K562 (cell line): ENCODE results near the gene MPL.

Experiments used
- ELF1 ChIP-seq: fragments of 200-800 bp; sonication (Bioruptor generic); IDR thresholded peaks from 2 replicates; pipeline ENCODE4 v1.6.1; 2016; ENCODE audit warnings: missing genetic modification characterization, missing compliant biosample characterization
- ELF4 ChIP-seq: fragments of 450-650 bp; formaldehyde crosslinking; IDR thresholded peaks from 2 replicates; pipeline ENCODE4 v1.4.0; 2022; ENCODE audit warnings: missing genetic modification characterization
- FIP1L1 ChIP-seq: fragments of 200-400 bp; formaldehyde crosslinking; IDR thresholded peaks from 2 replicates; pipeline ENCODE4 v1.6.1; 2018; ENCODE audit warnings: mild to moderate bottlenecking, low read depth, low read length; ENCODE audit not compliant: poor library complexity, severe bottlenecking
- FOSL1 ChIP-seq: fragments of 200-800 bp; sonication (Bioruptor generic); conservative IDR thresholded peaks from 2 replicates; pipeline ENCODE4 v1.6.1; 2016; ENCODE audit warnings: missing genetic modification characterization, missing compliant biosample characterization
- NFIC ChIP-seq: fragments of 450-650 bp; IDR thresholded peaks from 2 replicates; pipeline ENCODE4 v1.6.1; 2017; ENCODE audit warnings: mild to moderate bottlenecking, inconsistent platforms
- POLR2A ChIP-seq: fragments of 450-650 bp; conservative IDR thresholded peaks from 2 replicates; pipeline ENCODE4 v1.6.1; 2016
- SNIP1 ChIP-seq: fragments of 450-650 bp; IDR thresholded peaks from 2 replicates; pipeline ENCODE4 v1.7.1; 2017; ENCODE audit warnings: low read depth, mild to moderate bottlenecking
- TEAD1 ChIP-seq, 2 experiments: fragments of 450-650 bp in 1 of 2; sonication (generic) in 1 of 2; formaldehyde crosslinking; IDR thresholded peaks; 2 replicates each; pipeline versions ENCODE4 v1.4.0 to v1.8.0; 2020 to 2022; ENCODE audit warnings: mild to moderate bottlenecking in 2 of 2, missing genetic modification reagents in 1 of 2
- TF ChIP-seq, protein P1 (sequence below): sonication (generic); formaldehyde crosslinking; IDR thresholded peaks from 2 replicates; pipeline ENCODE4 v1.8.0; 2022; ENCODE audit warnings: mild to moderate bottlenecking, missing genetic modification reagents, borderline replicate concordance
- TF ChIP-seq, protein P2 (sequence below), 3 experiments: fragments of 200-800 bp in 1 of 3; sonication (Bioruptor generic) in 1 of 3; sonication (generic) in 1 of 3; formaldehyde crosslinking in 1 of 3; IDR thresholded peaks; 2 replicates each; pipeline versions ENCODE4 v1.6.1 to v1.8.0; 2016 to 2022; ENCODE audit warnings: mild to moderate bottlenecking in 2 of 3, missing compliant biosample characterization in 2 of 3, missing genetic modification characterization in 2 of 3, missing genetic modification reagents in 1 of 3
- TF ChIP-seq, protein P3 (sequence below): sonication (generic); formaldehyde crosslinking; IDR thresholded peaks from 2 replicates; pipeline ENCODE4 v1.8.0; 2023; ENCODE audit warnings: missing genetic modification reagents, mild to moderate bottlenecking, borderline replicate concordance
- TF ChIP-seq, protein P4 (sequence below): fragments of 450-650 bp; IDR thresholded peaks from 2 replicates; pipeline ENCODE4 v1.6.1; 2016; ENCODE audit warnings: low read depth

DNA sequence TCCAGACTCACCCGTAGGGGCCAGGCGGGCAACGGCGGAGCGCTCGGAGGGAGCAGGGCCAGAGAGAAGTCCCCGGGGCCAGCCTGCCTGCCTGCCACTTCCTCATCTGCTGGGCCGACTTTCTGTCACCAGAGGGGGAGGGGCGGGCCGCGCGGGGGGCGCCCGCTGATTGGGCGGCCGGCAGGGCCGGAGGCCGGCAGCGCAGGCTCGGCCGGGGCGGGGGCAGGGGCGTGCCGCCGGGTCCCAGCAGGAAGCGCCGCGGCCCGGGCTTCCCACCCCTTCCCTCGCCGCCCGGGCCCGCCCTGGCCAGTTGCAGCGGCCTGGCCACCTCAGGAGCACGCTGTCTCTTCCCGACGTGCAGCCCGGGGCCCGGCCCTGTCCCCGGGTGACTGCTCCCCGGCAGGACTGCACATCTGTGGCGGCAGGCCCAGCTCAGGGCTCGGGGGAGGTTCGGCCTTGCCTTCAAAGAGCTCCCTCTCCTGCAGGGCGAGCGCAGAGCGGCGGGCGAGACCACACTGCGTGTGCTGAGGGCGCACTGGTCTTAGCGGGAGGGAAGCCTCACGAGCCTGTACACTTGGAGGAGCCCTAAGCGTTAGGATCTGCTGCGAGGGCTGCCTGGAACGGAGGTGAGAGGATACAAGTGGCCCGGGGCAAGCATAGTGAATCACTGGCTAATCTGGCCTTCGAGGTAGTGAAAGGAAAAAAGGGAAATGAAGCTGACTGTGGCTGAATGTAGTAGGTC, 30.5 kb downstream of the MPL start, which contains the start of gene ELOVL1:
- TF ChIP-seq, protein P1, sequence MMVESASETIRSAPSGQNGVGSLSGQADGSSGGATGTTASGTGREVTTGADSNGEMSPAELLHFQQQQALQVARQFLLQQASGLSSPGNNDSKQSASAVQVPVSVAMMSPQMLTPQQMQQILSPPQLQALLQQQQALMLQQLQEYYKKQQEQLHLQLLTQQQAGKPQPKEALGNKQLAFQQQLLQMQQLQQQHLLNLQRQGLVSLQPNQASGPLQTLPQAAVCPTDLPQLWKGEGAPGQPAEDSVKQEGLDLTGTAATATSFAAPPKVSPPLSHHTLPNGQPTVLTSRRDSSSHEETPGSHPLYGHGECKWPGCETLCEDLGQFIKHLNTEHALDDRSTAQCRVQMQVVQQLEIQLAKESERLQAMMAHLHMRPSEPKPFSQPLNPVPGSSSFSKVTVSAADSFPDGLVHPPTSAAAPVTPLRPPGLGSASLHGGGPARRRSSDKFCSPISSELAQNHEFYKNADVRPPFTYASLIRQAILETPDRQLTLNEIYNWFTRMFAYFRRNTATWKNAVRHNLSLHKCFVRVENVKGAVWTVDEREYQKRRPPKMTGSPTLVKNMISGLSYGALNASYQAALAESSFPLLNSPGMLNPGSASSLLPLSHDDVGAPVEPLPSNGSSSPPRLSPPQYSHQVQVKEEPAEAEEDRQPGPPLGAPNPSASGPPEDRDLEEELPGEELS (CRISPR knock-in tag), result peak; percentile 91; the same call in 1 of the 2 replicates
- TF ChIP-seq TEAD1 (CRISPR knock-in tag; IDR thresholded peaks at IDR 0.05) (peak; percentile 77 to 90), FOSL1 (peak; percentile 67), POLR2A (peak; percentile 92), ELF1 (peak; percentile 92), NFIC (no peak), ELF4 (peak; percentile 82), SNIP1 (no peak), FIP1L1 (peak; percentile 73)
- TF ChIP-seq, protein P2, sequence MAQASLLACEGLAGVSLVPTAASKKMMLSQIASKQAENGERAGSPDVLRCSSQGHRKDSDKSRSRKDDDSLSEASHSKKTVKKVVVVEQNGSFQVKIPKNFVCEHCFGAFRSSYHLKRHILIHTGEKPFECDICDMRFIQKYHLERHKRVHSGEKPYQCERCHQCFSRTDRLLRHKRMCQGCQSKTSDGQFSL (CRISPR knock-in tag; IDR thresholded peaks at IDR 0.05), result peak; percentile 15
- TF ChIP-seq, protein P2 (tag; IDR thresholded peaks at IDR 0.05), result no peak
- TF ChIP-seq, protein P3, sequence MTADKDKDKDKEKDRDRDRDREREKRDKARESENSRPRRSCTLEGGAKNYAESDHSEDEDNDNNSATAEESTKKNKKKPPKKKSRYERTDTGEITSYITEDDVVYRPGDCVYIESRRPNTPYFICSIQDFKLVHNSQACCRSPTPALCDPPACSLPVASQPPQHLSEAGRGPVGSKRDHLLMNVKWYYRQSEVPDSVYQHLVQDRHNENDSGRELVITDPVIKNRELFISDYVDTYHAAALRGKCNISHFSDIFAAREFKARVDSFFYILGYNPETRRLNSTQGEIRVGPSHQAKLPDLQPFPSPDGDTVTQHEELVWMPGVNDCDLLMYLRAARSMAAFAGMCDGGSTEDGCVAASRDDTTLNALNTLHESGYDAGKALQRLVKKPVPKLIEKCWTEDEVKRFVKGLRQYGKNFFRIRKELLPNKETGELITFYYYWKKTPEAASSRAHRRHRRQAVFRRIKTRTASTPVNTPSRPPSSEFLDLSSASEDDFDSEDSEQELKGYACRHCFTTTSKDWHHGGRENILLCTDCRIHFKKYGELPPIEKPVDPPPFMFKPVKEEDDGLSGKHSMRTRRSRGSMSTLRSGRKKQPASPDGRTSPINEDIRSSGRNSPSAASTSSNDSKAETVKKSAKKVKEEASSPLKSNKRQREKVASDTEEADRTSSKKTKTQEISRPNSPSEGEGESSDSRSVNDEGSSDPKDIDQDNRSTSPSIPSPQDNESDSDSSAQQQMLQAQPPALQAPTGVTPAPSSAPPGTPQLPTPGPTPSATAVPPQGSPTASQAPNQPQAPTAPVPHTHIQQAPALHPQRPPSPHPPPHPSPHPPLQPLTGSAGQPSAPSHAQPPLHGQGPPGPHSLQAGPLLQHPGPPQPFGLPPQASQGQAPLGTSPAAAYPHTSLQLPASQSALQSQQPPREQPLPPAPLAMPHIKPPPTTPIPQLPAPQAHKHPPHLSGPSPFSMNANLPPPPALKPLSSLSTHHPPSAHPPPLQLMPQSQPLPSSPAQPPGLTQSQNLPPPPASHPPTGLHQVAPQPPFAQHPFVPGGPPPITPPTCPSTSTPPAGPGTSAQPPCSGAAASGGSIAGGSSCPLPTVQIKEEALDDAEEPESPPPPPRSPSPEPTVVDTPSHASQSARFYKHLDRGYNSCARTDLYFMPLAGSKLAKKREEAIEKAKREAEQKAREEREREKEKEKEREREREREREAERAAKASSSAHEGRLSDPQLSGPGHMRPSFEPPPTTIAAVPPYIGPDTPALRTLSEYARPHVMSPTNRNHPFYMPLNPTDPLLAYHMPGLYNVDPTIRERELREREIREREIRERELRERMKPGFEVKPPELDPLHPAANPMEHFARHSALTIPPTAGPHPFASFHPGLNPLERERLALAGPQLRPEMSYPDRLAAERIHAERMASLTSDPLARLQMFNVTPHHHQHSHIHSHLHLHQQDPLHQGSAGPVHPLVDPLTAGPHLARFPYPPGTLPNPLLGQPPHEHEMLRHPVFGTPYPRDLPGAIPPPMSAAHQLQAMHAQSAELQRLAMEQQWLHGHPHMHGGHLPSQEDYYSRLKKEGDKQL (CRISPR knock-in tag), result no peak; the same call in 1 of the 2 replicates
- TF ChIP-seq, protein P4, sequence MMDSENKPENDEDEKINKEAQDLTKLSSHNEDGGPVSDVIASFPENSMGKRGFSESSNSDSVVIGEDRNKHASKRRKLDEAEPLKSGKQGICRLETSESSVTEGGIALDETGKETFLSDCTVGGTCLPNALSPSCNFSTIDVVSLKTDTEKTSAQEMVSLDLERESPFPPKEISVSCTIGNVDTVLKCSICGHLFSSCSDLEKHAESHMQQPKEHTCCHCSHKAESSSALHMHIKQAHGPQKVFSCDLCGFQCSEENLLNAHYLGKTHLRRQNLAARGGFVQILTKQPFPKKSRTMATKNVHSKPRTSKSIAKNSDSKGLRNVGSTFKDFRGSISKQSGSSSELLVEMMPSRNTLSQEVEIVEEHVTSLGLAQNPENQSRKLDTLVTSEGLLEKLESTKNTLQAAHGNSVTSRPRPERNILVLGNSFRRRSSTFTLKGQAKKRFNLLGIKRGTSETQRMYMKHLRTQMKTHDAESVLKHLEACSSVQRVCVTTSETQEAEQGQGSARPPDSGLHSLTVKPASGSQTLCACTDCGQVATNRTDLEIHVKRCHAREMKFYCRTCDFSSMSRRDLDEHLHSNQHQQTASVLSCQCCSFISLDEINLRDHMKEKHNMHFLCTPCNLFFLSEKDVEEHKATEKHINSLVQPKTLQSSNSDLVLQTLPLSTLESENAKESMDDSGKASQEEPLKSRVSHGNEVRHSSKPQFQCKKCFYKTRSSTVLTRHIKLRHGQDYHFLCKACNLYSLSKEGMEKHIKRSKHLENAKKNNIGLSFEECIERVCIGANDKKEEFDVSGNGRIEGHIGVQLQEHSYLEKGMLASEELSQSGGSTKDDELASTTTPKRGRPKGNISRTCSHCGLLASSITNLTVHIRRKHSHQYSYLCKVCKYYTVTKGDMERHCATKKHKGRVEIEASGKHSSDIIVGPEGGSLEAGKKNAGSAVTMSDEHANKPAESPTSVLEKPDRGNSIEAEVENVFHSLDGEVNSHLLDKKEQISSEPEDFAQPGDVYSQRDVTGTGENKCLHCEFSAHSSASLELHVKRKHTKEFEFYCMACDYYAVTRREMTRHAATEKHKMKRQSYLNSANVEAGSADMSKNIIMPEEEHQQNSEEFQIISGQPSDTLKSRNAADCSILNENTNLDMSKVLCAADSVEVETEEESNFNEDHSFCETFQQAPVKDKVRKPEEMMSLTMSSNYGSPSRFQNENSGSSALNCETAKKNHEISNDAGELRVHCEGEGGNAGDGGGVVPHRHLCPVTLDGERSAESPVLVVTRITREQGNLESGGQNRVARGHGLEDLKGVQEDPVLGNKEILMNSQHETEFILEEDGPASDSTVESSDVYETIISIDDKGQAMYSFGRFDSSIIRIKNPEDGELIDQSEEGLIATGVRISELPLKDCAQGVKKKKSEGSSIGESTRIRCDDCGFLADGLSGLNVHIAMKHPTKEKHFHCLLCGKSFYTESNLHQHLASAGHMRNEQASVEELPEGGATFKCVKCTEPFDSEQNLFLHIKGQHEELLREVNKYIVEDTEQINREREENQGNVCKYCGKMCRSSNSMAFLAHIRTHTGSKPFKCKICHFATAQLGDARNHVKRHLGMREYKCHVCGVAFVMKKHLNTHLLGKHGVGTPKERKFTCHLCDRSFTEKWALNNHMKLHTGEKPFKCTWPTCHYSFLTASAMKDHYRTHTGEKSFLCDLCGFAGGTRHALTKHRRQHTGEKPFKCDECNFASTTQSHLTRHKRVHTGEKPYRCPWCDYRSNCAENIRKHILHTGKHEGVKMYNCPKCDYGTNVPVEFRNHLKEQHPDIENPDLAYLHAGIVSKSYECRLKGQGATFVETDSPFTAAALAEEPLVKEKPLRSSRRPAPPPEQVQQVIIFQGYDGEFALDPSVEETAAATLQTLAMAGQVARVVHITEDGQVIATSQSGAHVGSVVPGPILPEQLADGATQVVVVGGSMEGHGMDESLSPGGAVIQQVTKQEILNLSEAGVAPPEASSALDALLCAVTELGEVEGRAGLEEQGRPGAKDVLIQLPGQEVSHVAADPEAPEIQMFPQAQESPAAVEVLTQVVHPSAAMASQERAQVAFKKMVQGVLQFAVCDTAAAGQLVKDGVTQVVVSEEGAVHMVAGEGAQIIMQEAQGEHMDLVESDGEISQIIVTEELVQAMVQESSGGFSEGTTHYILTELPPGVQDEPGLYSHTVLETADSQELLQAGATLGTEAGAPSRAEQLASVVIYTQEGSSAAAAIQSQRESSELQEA, result no peak
